ENCODE results near the gene ABHD11.
"Not testable (repeated sequence)": the region's sequence is repeated elsewhere in the genome, so short reads cannot be mapped to it uniquely, and the experiment has no call there.

The ABHD11 gene

GRCh38 chr7:73742753-73743641 lies 4.4 kb upstream of the ABHD11 start:
- peak in 1 of 2 donors; percentile 50 for DNase-seq

DNA sequence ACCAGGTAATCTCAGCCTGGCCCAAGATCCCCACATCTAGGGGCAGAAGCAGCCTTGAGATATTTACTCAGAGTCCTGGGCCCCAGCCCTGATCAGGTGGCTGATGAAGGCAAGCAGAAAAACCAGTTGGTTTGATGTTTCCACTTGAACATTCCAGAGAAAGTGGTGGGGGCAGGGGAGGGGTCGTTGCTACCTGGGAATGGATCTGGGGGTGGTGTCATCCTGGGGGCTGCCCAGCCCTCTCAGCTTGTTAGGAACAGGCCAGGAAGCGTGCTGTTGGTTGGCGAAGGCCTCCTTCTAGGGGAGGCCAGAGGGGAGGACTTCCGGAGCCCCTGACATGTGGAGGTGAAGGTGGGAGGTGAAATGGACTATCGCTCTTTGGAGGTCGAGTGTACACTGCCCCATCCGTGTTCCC lies 3.7 kb upstream of the ABHD11 start:
- DNase-seq: no peak

DNA sequence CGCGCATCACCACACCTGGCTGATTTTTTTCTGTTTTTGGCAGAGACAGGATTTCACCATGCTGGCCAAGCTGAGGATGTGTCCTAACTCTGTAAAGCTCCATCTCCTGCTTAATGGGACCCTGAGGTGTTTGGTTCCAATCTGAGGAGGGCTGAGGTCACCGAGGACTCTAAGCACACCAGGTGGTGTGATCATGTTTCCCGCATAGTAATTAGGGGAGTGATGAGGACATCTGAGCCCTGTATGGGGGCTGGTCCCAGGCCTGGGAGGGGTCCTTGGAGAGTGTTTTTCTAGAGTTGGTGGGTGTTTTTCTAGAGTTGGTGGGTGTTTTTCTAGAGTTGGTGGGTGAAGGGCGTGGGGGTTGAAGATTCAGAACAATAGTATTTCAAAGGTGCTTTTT lies 3.0 kb upstream of the ABHD11 start:
- no peak for DNase-seq

GRCh38 chr7:73740771-73741170 lies 2.2 kb upstream of the ABHD11 start:
- no peak for DNase-seq

DNA sequence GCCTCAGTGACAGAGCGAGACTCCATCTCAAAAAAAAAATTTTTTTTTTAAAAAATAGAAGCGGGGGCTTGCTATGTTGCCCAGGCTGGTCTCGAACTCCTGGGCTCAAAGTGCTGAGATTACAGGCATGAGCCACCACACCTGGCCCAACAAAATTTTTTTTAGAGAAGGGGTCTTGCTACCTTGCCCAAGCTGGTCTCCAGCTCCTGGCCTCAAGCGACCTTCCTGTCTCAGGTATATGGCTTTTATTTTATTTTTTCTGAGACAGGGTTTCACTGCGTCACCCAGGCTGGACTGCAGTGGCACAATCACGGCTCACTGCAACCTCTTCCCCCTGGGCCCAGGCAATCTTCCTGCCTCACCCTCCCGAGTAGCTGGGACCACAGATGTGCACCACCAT lies 1.6 kb upstream of the ABHD11 start:
- DNase-seq: no peak

- DNase-seq: no peak
These were observed 775 bp upstream of the ABHD11 start for GRCh38 chr7:73739387-73739767.

GRCh38 chr7:73738220-73738611 lies 386 bp downstream of the ABHD11 start:
- peak; percentile 58 to 70 for DNase-seq

GRCh38 chr7:73737491-73738219 lies 947 bp downstream of the ABHD11 start:
- DNase-seq: no peak

GRCh38 chr7:73736885-73737284 lies 1.7 kb downstream of the ABHD11 start:
- no peak for DNase-seq

DNA sequence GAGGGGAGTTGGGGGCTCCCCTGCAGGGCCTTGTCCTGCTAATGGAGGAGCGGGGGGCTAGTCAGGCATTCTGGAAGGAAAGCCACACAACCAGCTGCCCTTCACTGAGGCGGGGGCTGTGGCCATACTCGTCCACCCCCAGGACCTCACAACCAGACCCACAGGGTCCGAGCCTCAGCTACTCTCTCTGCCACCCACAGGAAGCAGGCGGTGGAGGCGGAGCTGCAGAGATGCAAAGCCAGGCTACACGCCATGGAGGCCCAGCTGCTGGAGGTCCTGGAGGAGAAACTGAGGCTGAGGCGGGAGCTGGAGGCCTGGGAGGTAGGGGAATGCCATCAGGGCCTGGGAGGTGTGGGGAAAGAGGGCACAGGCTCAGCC lies 3.1 kb downstream of the ABHD11 start:
- no peak for DNase-seq

DNA sequence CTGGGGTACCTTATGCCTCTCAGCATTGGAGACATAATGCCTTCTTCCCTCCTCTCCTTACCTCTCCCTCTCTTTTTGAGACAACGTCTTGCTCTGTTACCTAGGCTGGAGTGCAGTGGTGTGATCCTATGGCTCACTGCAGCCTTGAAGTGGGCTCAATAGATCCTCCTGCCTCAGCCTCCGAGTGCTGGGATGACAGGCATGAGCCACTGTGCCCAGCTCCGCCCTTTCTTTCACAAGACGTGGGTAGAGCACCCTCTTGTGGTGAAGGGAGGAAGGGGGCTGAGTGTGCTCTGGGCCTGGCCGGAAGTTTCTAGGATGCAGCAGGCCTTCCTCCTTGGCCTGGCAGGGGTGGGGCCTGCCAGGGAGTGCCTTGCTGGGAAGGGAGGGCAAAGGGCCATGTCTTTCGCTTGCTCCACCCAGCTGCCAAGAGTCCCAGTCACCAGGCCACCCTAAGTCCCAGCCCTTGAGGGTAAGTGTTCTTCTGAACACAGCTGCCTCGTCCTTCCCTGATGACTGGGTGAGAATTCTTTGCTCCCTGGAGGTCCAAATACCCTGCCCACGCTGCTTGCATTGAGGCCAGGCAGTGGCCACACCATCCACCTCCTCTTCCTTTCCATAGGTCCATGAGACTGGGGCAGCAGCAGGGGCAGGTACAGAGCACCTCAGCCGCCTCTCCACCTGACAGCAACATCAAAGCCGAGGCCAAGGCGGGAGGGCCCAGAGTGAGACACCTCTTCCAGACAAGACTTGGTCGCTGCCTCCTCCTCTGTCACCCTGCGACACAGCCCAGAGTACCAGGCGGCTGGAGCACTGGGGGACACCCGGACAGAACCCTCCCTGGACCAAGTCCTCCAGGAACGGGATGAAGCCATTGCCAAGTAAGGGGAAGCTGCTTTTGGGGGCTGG lies 3.7 kb downstream of the ABHD11 start:
- peak; percentile 85 to 90 for DNase-seq

DNA sequence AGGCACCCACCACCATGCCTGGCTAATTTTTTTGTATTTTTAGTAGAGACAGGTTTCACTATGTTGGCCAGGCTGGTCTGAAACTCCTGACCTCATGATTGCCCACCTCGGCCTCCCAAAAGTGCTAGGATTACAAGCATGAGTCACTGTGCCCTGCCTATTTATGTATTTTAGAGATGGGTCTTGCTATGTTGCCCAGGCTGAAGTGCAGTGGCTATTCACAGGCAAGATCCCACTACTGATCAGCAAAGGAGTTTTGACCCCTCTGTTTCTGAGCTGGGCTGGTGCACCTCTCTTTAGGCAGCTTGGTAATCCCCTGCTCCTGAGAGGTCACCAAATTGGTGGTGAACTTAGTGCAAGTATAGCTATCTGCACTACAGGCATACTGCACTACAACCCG lies 6.2 kb downstream of the ABHD11 start:
- DNase-seq: no peak

- no peak for DNase-seq
These were observed 8.1 kb downstream of the ABHD11 start for GRCh38 chr7:73730485-73730884.

DNA sequence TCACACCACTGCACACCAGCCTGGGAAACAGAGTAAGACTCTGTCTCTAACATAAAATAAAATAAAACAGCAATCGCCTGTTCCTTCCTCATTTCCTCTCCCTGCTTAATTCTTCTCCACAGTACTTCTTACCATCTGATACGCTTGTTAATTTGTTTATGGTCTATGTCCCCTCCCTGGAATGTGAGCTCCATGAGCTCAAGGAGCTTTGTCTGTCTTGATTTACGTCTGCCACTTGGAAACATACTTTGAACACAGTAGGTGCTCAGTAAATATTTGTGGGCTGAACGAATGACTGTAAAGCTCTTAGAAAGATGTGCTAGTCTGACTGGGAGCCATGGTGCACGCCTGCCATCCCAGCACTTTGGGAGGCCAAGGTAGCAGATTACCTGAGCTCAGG lies 10.1 kb downstream of the ABHD11 start:
- DNase-seq: no peak

- DNase-seq: no peak
These were observed 10.7 kb downstream of the ABHD11 start for GRCh38 chr7:73727952-73728351.

DNA sequence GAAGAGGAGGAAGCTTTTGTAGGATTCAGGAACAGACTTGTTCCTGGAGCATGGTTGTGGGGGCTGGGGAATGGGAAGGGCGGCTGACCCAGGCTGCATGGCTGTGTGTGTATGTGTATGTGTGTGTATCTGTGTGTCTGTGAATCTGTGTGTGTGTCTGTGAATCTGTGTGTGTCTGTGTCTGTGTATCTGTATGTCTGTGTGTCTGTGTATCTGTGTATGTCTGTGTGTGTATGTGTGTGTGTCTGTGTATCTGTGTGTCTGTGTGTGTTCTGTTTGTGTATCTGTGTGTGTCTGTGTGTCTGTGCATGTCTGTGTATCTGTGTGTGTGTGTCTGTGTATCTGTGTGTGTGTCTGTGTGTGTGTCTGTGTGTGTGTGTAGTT lies 12.5 kb downstream of the ABHD11 start:
- no peak for DNase-seq

DNA sequence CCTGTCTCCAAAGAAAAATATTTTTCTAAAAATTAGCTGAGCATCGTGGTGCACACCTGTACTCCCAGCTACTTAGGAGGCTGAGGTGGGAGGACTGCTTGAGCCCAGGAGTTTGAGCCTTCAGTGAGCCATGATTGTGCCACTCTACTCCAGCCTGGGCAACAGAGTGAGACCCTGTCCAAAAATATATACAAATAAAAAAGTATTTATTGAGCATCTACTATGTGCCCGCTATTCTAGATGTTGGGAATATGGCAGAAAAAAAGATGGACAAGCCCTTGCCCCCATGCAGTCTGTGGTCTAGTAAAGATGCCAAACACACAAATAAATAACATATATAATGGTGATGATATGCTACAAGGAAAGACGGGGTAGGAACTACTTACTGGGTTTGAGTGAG lies 14.8 kb downstream of the ABHD11 start:
- no peak for DNase-seq

DNA sequence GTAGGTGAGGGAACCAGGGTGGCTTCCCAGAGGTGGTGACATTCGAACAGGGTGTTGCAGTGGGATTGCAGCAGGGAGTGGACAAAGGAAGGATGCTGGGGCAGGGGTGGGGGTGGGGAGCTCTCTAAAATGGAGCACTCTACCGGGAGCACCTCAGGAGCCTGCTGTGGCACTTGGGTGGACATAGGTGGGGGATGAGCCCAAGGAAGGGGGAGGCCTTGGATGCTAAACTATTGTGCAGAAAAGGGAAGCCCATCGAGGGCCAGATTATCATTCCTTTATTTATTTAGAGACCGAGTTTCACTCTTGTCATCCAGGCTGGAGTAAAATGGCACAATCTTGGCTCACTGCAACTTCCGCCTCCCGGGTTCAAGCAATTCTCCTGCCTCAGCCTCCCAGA lies 15.8 kb downstream of the ABHD11 start:
- no peak for DNase-seq

GRCh38 chr7:73722182-73722581 lies 16.4 kb downstream of the ABHD11 start:
- not testable (repeated sequence) for DNase-seq

DNA sequence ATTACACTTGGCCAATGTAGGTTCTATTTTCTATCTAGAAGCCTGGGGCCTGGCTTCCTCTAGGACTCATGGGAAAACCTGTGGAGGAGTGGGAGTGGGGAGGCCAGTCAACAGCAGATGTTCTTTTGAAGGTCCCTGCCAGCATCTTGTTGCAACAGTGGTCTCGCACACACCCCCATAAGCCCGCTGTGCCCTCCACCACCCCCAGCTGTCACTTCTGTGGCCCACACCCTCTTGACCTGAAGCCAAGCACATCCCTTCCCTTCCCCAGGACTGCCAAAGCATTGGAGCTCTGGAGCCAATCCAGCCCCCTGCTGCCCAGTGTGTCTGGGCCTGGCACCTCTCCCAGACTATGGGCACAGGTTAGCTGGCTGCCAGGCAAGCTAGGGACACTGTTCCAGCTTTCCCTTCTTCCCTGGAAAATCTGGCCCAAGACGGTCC lies 17.2 kb downstream of the ABHD11 start:
- no peak for DNase-seq

- DNase-seq: not testable (repeated sequence)
These were observed 18.2 kb downstream of the ABHD11 start for GRCh38 chr7:73720443-73720842.

DNA sequence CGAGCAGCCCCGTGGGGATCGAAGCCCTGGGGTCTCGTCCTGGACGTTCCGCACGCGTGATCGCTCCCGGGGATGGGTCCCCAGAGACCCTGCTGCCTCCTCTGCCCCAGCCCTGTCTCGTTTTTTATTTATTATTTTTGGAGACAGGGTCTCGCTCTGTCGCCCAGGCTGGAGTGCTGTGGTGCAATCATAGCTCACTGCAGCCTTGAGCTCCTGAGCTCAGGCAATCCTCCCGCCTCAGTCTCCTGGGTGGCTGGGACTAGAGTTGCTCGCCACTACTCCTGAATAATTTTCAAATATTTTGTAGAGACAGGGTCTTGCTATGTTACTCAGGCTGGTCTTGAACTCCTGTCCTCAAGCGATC lies 18.8 kb downstream of the ABHD11 start:
- no peak for DNase-seq

All from CD4-positive, alpha-beta T cell treated with Interleukin-1 beta for 1 hour (primary cell).